K562 (cell line): ENCODE results near the gene FAXC. TPM values are rescaled to one million over a fixed set of nuclear protein-coding genes. Genes with fewer than 3 reads are reported as not detected.

ENCODE experiments used
- ATAC-seq: fragments of 200-7000 bp; cut with Tn5 transposase; 3 replicates; pipeline ENCODE4 v1.9.1; 2020; ENCODE audit warnings: moderate library complexity
- BruUV-seq: library from RNA; stranded (reverse); fragments of 400-500 nt; replicated peaks from 2 replicates; lab custom pipeline; 2021; lab: Mats Ljungman, UMichigan
- CTCF ChIA-PET: fragments of 300-600 bp; formaldehyde crosslinking; extraction: SDS; loops from one replicate; lab custom pipeline; 2021; ENCODE audit warnings: low intra/inter-chr PET ratio; lab: Yijun Ruan, JAX
- POLR2A ChIA-PET: fragments of 300-600, 350-650 bp; sonication (Branson Sonifier 250); formaldehyde crosslinking; extraction: SDS; loops from one replicate; lab custom pipeline; 2021; ENCODE audit warnings: antibody characterized with exemption, inconsistent platforms; lab: Yijun Ruan, JAX
- DNase-seq, 4 experiments: peaks; one replicate each; pipeline versions ENCODE4 v3.0.0 to v3.0.0-alpha.2; 2011 to 2018; ENCODE audit warnings: low spot score in 3 of 4, mixed read lengths in 3 of 4; ENCODE audit errors: extremely low read depth in 1 of 4
- FAIRE-seq: peaks from 2 replicates; lab custom pipeline; 2011; peaks lifted over from hg19 to GRCh38; lab: Jason Lieb, UNC
- H2AFZ ChIP-seq: 2 replicates; pipeline ENCODE4 v1.6.0; 2011; ENCODE audit warnings: low read depth, low read length, control low read depth, inconsistent platforms
- H3K27ac ChIP-seq: fragments of 200-600 bp; 3 replicates; pipeline ENCODE4 v1.8.0; 2011; ENCODE audit warnings: low read depth, mild to moderate bottlenecking, control low read depth, inconsistent platforms, low read length, moderate library complexity, mixed read lengths; ENCODE audit errors: extremely low read depth
- H3K27me3 ChIP-seq, 2 experiments: fragments of 300-600 bp in 1 of 2; 2 replicates in 1 of 2; 3 replicates in 1 of 2; pipeline versions ENCODE4 v1.6.0 to v1.8.0; 2011; ENCODE audit warnings: inconsistent platforms in 2 of 2, low read length in 2 of 2, mild to moderate bottlenecking in 1 of 2, mixed read lengths in 1 of 2, moderate library complexity in 1 of 2; ENCODE audit not compliant: control insufficient read depth in 2 of 2, insufficient read depth in 2 of 2
- H3K36me3 ChIP-seq: fragments of 300-600 bp; 3 replicates; pipeline ENCODE4 v1.8.0; 2011; ENCODE audit warnings: mild to moderate bottlenecking, low read length, inconsistent platforms; ENCODE audit not compliant: control insufficient read depth, insufficient read depth
- H3K4me1 ChIP-seq, 2 experiments: fragments of 200-600 bp in 1 of 2; replicated peaks in 1 of 2; 2 replicates in 1 of 2; 3 replicates in 1 of 2; pipeline versions ENCODE4 v1.5.1 to v1.8.0; 2011; ENCODE audit warnings: inconsistent platforms in 2 of 2, low read length in 2 of 2, mild to moderate bottlenecking in 1 of 2, mixed read lengths in 1 of 2, moderate library complexity in 1 of 2; ENCODE audit not compliant: control insufficient read depth in 2 of 2, insufficient read depth in 2 of 2
- H3K4me2 ChIP-seq: 2 replicates; pipeline ENCODE4 v1.6.1; 2011; ENCODE audit warnings: low read length, control low read depth, inconsistent platforms, mixed read lengths; ENCODE audit not compliant: insufficient read depth
- H3K4me3 ChIP-seq: fragments of 200-600 bp; sonication (generic), shearing (Covaris generic); 2 replicates; pipeline ENCODE4 v1.5.1; 2016; ENCODE audit warnings: control low read depth, inconsistent platforms
- H3K79me2 ChIP-seq: fragments of 200-600 bp; 3 replicates; pipeline ENCODE4 v1.8.0; 2011; ENCODE audit warnings: low read length, inconsistent platforms; ENCODE audit not compliant: control insufficient read depth, insufficient read depth
- H3K9ac ChIP-seq, 2 experiments: 2 replicates each; pipeline versions ENCODE4 v1.6.0 to v1.6.1; 2011; ENCODE audit warnings: low read depth in 2 of 2, low read length in 2 of 2, control low read depth in 1 of 2, inconsistent platforms in 1 of 2, mild to moderate bottlenecking in 1 of 2, mixed read lengths in 1 of 2; ENCODE audit not compliant: insufficient read depth in 1 of 2
- H3K9me1 ChIP-seq: one replicate; pipeline ENCODE4 v1.6.0; 2011; ENCODE audit warnings: inconsistent platforms, mild to moderate bottlenecking, low read length, moderate library complexity; ENCODE audit not compliant: control insufficient read depth, insufficient read depth
- H3K9me3 ChIP-seq: replicated peaks from 2 replicates; pipeline ENCODE4 v1.5.1; 2011; ENCODE audit warnings: low read depth, low read length, inconsistent platforms; ENCODE audit not compliant: control insufficient read depth, insufficient read depth
- H4K20me1 ChIP-seq: replicated peaks from 2 replicates; pipeline ENCODE4 v1.6.1; 2011; ENCODE audit warnings: low read length, inconsistent platforms, mixed read lengths; ENCODE audit not compliant: control insufficient read depth, insufficient read depth
- ARID1B ChIP-seq: fragments of 450-650 bp; IDR thresholded peaks from 2 replicates; pipeline ENCODE4 v1.6.1; 2016; ENCODE audit warnings: antibody characterized with exemption, mild to moderate bottlenecking, inconsistent platforms
- CXXC5 ChIP-seq: fragments of 250-450 bp; sonication (Bioruptor Pico); IDR thresholded peaks from 2 replicates; pipeline ENCODE4 v1.8.0; 2022; ENCODE audit warnings: inconsistent platforms, mild to moderate bottlenecking, moderate library complexity
- EHMT2 ChIP-seq: fragments of 450-650 bp; IDR thresholded peaks from 2 replicates; pipeline ENCODE4 v1.6.1; 2018; ENCODE audit warnings: antibody characterized with exemption
- HBP1 ChIP-seq: fragments of 450-650 bp; formaldehyde crosslinking; IDR thresholded peaks from 2 replicates; pipeline ENCODE4 v1.4.0; 2022; ENCODE audit warnings: missing genetic modification characterization
- HES1 ChIP-seq: fragments of 450-650 bp; IDR thresholded peaks from 2 replicates; pipeline ENCODE4 v1.6.1; 2016; ENCODE audit warnings: low read depth, mild to moderate bottlenecking, moderate library complexity
- HNRNPUL1 ChIP-seq: fragments of 200-400 bp; formaldehyde crosslinking; IDR thresholded peaks from 2 replicates; pipeline ENCODE4 v1.6.1; 2017; ENCODE audit warnings: low read length
- MCM7 ChIP-seq, 2 experiments: fragments of 450-650 bp; IDR thresholded peaks; 2 replicates each; pipeline ENCODE4 v1.6.1; 2016 to 2018
- MEIS2 ChIP-seq: fragments of 450-650 bp; IDR thresholded peaks from 2 replicates; pipeline ENCODE4 v1.6.1; 2014; ENCODE audit warnings: mild to moderate bottlenecking; ENCODE audit not compliant: partially characterized antibody
- RBM25 ChIP-seq: fragments of 200-400 bp; formaldehyde crosslinking; IDR thresholded peaks from 2 replicates; pipeline ENCODE4 v1.6.1; 2018; ENCODE audit warnings: low read length, low read depth, moderate library complexity; ENCODE audit not compliant: severe bottlenecking
- SIN3B ChIP-seq: fragments of 450-650 bp; IDR thresholded peaks from 2 replicates; pipeline ENCODE4 v1.6.1; 2017; ENCODE audit warnings: low read depth, mild to moderate bottlenecking, moderate library complexity
- SMARCA5 ChIP-seq: fragments of 450-650 bp; IDR thresholded peaks from 2 replicates; pipeline ENCODE4 v1.6.1; 2016
- SUPT5H ChIP-seq: fragments of 450-650 bp; IDR thresholded peaks from 2 replicates; pipeline ENCODE4 v1.6.1; 2016
- TAL1 ChIP-seq: fragments of 450-650 bp; IDR thresholded peaks from 2 replicates; pipeline ENCODE4 v1.6.1; 2016; ENCODE audit warnings: mild to moderate bottlenecking
- TSC22D4 ChIP-seq: fragments of 450-650 bp; IDR thresholded peaks from 2 replicates; pipeline ENCODE4 v1.6.1; 2016; ENCODE audit warnings: missing genetic modification characterization, missing biosample characterization, control low read depth
- ZNF76 ChIP-seq: fragments of 250-450 bp; sonication (Bioruptor Pico); IDR thresholded peaks from 2 replicates; pipeline ENCODE4 v1.4.0; 2020; ENCODE audit warnings: mild to moderate bottlenecking, moderate library complexity, borderline replicate concordance
- WGBS: fragments of 100-300 bp; shearing (Covaris generic); methylation state at CpG from one replicate; pipeline ENCODE4 v1.1.6; 2016; ENCODE audit warnings: low coverage, mixed read lengths; ENCODE audit not compliant: insufficient coverage; ENCODE audit errors: missing lambda C conversion rate; 5-methylcytosine and 5-hydroxymethylcytosine counted together
- in situ Hi-C: fragments of 300-500 bp; cut with MboI; formaldehyde crosslinking; loops from 4 replicates; pipeline ENCODE4 v1.15.0; 2018; ENCODE audit warnings: inconsistent platforms, mixed read lengths
- intact Hi-C: fragments of 100-400 bp; cut with micrococcal nuclease; formaldehyde crosslinking; loops from 2 replicates; pipeline ENCODE4 v1.14.2; 2022
- polyA plus RNA-seq, 8 experiments: library from polyadenylated mRNA; depleted of rRNA in 4 of 8; stranded (reverse) in 5 of 8; unstranded in 3 of 8; fragments of >200 nt; fragmentation: Nextera tagmentation in 2 of 8; fragmentation: Illumina TruSeq in 1 of 8; extraction: Ambion mirVana in 2 of 8; extraction: Trizol in 1 of 8; gene quantifications; 2 replicates each; pipeline versions ENCODE4 v1.2.1 to v1.2.3, GENCODE V29; 2011 to 2014; ENCODE audit warnings: inconsistent platforms in 1 of 8, missing spikeins in 1 of 8
- total RNA-seq, 7 experiments: library from RNA; depleted of rRNA in 6 of 7; stranded (reverse); fragments of >200 nt in 6 of 7; fragmentation: Illumina TruSeq in 2 of 7; extraction: Trizol in 2 of 7; gene quantifications; 2 replicates each; pipeline versions ENCODE4 v1.2.1 to v1.2.3, GENCODE V29; 2011 to 2021; ENCODE audit warnings: low replicate concordance in 1 of 7
- TF ChIP-seq, protein P1 (sequence below): fragments of 450-650 bp; IDR thresholded peaks from 2 replicates; pipeline ENCODE4 v1.6.1; 2017; ENCODE audit warnings: antibody characterized with exemption, mild to moderate bottlenecking

The FAXC gene
- total and polyA plus RNA-seq, 9 of the 15 experiments (the other 6 are each of a cell fraction or from before 2014, with no cell fraction given) = 0.06 to 0.40 (median 0.13) TPM; not detected in 5

- TF ChIP-seq SMARCA5 = 0 out of 2 replicates have a peak, but pooled peaks have one; percentile 46
- TF ChIP-seq SIN3B = peak; percentile 75
- TF ChIP-seq SUPT5H = peak; percentile 86
- TF ChIP-seq TSC22D4 (tag) = no peak
- no peak for TF ChIP-seq EHMT2
- no peak for TF ChIP-seq ARID1B
- TF ChIP-seq HES1 = no peak
- TF ChIP-seq RBM25 = no peak
- no peak for TF ChIP-seq MCM7 (IDR thresholded peaks at IDR 0.05)
- peak; percentile 84 for TF ChIP-seq MEIS2
- TF ChIP-seq HNRNPUL1 = no peak
These were observed 44.4 kb upstream of the FAXC start, which contains the start of gene COQ3 (continued) for GRCh38 chr6:99393698-99394531.

GRCh38 chr6:99393366-99393697 is 43.9 kb upstream of the FAXC start:
- H3K9me1 ChIP-seq = no peaks in the 10 kb centered on the region
- ChIA-PET CTCF (no interaction called here), POLR2A (interaction anchor here (0.6 to 2.1 kb wide), 13 partner anchors 8 to 48 kb away, joined by 3 to 13 read pairs (median 4); partner anchors contain the start of gene PNISR)
- H3K9ac ChIP-seq = peak overlapping the region; percentile 92 to 95
- peaks cover 13% of the 10 kb centered on the region; the same call in 2 of the 3 replicates for H3K36me3 ChIP-seq
- FAIRE-seq = peak; percentile 79
- H3K9me3 ChIP-seq = no peaks in the 10 kb centered on the region
- ATAC-seq = peak; percentile 10
- BruUV-seq = no TSS peak
- H3K27ac ChIP-seq = peak overlapping the region; percentile 94
- H3K27me3 ChIP-seq = no peaks in the 10 kb centered on the region
- no peaks in the 10 kb centered on the region for H4K20me1 ChIP-seq
- peaks cover 3 to 4% of the 10 kb centered on the region in 2 experiments; a peak in 3 of 5 replicates for H3K4me1 ChIP-seq
- H3K4me2 ChIP-seq = peak overlapping the region; percentile 77
- H3K4me3 ChIP-seq = peak overlapping the region; percentile 75
- DNase-seq = peak in 1 of 4 experiments; percentile 10
- intact Hi-C loops = loop anchor here (5.0 kb wide), 1 partner anchor 61 kb away; no protein-coding TSS in a partner anchor
- in situ Hi-C loops = no loop called here
- 0% methylated on average over 2 of the region's 2 CpGs for WGBS
- H3K79me2 ChIP-seq = peaks cover 12% of the 10 kb centered on the region; the same call in 2 of the 3 replicates
- peak overlapping the region; percentile 98 for H2AFZ ChIP-seq
- TF ChIP-seq TAL1 = no peak
- no peak for TF ChIP-seq CXXC5 (CRISPR knock-in tag)
- TF ChIP-seq, protein P1, sequence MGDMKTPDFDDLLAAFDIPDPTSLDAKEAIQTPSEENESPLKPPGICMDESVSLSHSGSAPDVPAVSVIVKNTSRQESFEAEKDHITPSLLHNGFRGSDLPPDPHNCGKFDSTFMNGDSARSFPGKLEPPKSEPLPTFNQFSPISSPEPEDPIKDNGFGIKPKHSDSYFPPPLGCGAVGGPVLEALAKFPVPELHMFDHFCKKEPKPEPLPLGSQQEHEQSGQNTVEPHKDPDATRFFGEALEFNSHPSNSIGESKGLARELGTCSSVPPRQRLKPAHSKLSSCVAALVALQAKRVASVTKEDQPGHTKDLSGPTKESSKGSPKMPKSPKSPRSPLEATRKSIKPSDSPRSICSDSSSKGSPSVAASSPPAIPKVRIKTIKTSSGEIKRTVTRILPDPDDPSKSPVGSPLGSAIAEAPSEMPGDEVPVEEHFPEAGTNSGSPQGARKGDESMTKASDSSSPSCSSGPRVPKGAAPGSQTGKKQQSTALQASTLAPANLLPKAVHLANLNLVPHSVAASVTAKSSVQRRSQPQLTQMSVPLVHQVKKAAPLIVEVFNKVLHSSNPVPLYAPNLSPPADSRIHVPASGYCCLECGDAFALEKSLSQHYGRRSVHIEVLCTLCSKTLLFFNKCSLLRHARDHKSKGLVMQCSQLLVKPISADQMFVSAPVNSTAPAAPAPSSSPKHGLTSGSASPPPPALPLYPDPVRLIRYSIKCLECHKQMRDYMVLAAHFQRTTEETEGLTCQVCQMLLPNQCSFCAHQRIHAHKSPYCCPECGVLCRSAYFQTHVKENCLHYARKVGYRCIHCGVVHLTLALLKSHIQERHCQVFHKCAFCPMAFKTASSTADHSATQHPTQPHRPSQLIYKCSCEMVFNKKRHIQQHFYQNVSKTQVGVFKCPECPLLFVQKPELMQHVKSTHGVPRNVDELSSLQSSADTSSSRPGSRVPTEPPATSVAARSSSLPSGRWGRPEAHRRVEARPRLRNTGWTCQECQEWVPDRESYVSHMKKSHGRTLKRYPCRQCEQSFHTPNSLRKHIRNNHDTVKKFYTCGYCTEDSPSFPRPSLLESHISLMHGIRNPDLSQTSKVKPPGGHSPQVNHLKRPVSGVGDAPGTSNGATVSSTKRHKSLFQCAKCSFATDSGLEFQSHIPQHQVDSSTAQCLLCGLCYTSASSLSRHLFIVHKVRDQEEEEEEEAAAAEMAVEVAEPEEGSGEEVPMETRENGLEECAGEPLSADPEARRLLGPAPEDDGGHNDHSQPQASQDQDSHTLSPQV = 0 out of 2 replicates have a peak, but pooled peaks have one; percentile 23
- TF ChIP-seq ZNF76 (CRISPR knock-in tag) = no peak
- no peak for TF ChIP-seq HBP1 (CRISPR knock-in tag)
